Measurements from ENCODE around the gene TEDC1.

Gene TEDC1

GRCh38 chr14:105469456-105470349 lies 21.3 kb upstream of the TEDC1 start:
- Histone ChIP-seq H3K36me3 (ENCODE audit: insufficient read depth, low read length) (peaks cover 30% of the 10 kb centered on the region; the same call in 1 of the 2 replicates), H3K27ac (peak overlapping the region; percentile 93), H3K4me3 (no peak overlapping the region), H3K9me3 (ENCODE audit: low read depth, low read length) (no peaks in the 10 kb centered on the region), H3K9ac (ENCODE audit: insufficient read length) (no peak overlapping the region)
- no peak for DNase-seq (ENCODE audit: low read depth, low spot score)
- TF ChIP-seq POLR2AphosphoS5 (IDR thresholded peaks at IDR 0.05; ENCODE audit: borderline replicate concordance, low read depth, low read length) (no peak), FOXP2 (optimal IDR thresholded peaks at IDR 0.05; ENCODE audit: control extremely low read depth, extremely low read length, insufficient read depth) (no peak), EZH2 (IDR thresholded peaks at IDR 0.05) (no peak)

GRCh38 chr14:105470350-105471296 lies 20.4 kb upstream of the TEDC1 start:
- H3K4me3 ChIP-seq = peak overlapping the region; percentile 47
- no peaks in the 10 kb centered on the region for H3K9me3 ChIP-seq (ENCODE audit: low read depth, low read length)
- peak overlapping the region; percentile 93 for H3K27ac ChIP-seq
- H3K36me3 ChIP-seq (ENCODE audit: insufficient read depth, low read length) = peaks cover 20% of the 10 kb centered on the region; the same call in 1 of the 2 replicates
- TF ChIP-seq POLR2AphosphoS5 (IDR thresholded peaks at IDR 0.05; ENCODE audit: borderline replicate concordance, low read depth, low read length) = no peak
- TF ChIP-seq EZH2 (IDR thresholded peaks at IDR 0.05) = no peak
- peak; percentile 35 for TF ChIP-seq FOXP2 (optimal IDR thresholded peaks at IDR 0.05; ENCODE audit: control extremely low read depth, extremely low read length, insufficient read depth)
- DNase-seq (ENCODE audit: low read depth, low spot score) = no peak
- H3K9ac ChIP-seq (ENCODE audit: insufficient read length) = no peak overlapping the region

- peaks cover 20% of the 10 kb centered on the region for H3K36me3 ChIP-seq (ENCODE audit: insufficient read depth, low read length)
- H3K9ac ChIP-seq (ENCODE audit: insufficient read length) = no peak overlapping the region
- no peaks in the 10 kb centered on the region for H3K9me3 ChIP-seq (ENCODE audit: low read depth, low read length)
- DNase-seq (ENCODE audit: low read depth, low spot score) = no peak
- TF ChIP-seq EZH2 (IDR thresholded peaks at IDR 0.05) (no peak), POLR2AphosphoS5 (IDR thresholded peaks at IDR 0.05; ENCODE audit: borderline replicate concordance, low read depth, low read length) (no peak), FOXP2 (optimal IDR thresholded peaks at IDR 0.05; ENCODE audit: control extremely low read depth, extremely low read length, insufficient read depth) (no peak)
- peak overlapping the region; percentile 93 for H3K27ac ChIP-seq
- H3K4me3 ChIP-seq = peak overlapping the region; percentile 47
Observed at GRCh38 chr14:105471297-105471821, 19.7 kb upstream of the TEDC1 start.

- Histone ChIP-seq H3K9ac (ENCODE audit: insufficient read length) (no peak overlapping the region), H3K9me3 (ENCODE audit: low read depth, low read length) (no peaks in the 10 kb centered on the region), H3K27ac (peak overlapping the region; percentile 79), H3K4me3 (no peak overlapping the region), H3K36me3 (ENCODE audit: insufficient read depth, low read length) (peaks cover 22% of the 10 kb centered on the region)
- no peak for TF ChIP-seq EZH2 (IDR thresholded peaks at IDR 0.05)
- no peak for TF ChIP-seq FOXP2 (optimal IDR thresholded peaks at IDR 0.05; ENCODE audit: control extremely low read depth, extremely low read length, insufficient read depth)
- TF ChIP-seq POLR2AphosphoS5 (IDR thresholded peaks at IDR 0.05; ENCODE audit: borderline replicate concordance, low read depth, low read length) = no peak
- DNase-seq (ENCODE audit: low read depth, low spot score) = no peak
Observed at GRCh38 chr14:105471823-105472485, 19.1 kb upstream of the TEDC1 start.

GRCh38 chr14:105472486-105472991 lies 18.5 kb upstream of the TEDC1 start:
- peak overlapping the region; percentile 79 for H3K27ac ChIP-seq
- H3K4me3 ChIP-seq = no peak overlapping the region
- TF ChIP-seq FOXP2 (optimal IDR thresholded peaks at IDR 0.05; ENCODE audit: control extremely low read depth, extremely low read length, insufficient read depth) (no peak), POLR2AphosphoS5 (IDR thresholded peaks at IDR 0.05; ENCODE audit: borderline replicate concordance, low read depth, low read length) (no peak), EZH2 (IDR thresholded peaks at IDR 0.05) (no peak)
- H3K36me3 ChIP-seq (ENCODE audit: insufficient read depth, low read length) = peaks cover 22% of the 10 kb centered on the region
- no peak for DNase-seq (ENCODE audit: low read depth, low spot score)
- no peaks in the 10 kb centered on the region for H3K9me3 ChIP-seq (ENCODE audit: low read depth, low read length)
- no peak overlapping the region for H3K9ac ChIP-seq (ENCODE audit: insufficient read length)

- DNase-seq (ENCODE audit: low read depth, low spot score) = no peak
- Histone ChIP-seq H3K9ac (ENCODE audit: insufficient read length) (no peak overlapping the region), H3K4me3 (peak overlapping the region; percentile 72), H3K27ac (peak overlapping the region; percentile 92), H3K9me3 (ENCODE audit: low read depth, low read length) (no peaks in the 10 kb centered on the region), H3K36me3 (ENCODE audit: insufficient read depth, low read length) (peaks cover 19% of the 10 kb centered on the region)
- TF ChIP-seq FOXP2 (optimal IDR thresholded peaks at IDR 0.05; ENCODE audit: control extremely low read depth, extremely low read length, insufficient read depth) (no peak), POLR2AphosphoS5 (IDR thresholded peaks at IDR 0.05; ENCODE audit: borderline replicate concordance, low read depth, low read length) (no peak), EZH2 (IDR thresholded peaks at IDR 0.05) (no peak)
Observed at GRCh38 chr14:105473033-105473676, 17.9 kb upstream of the TEDC1 start.
